ENCODE results near the gene ERICH6.
"Not testable (repeated sequence)": the region's sequence is repeated elsewhere in the genome, so short reads cannot be mapped to it uniquely, and the experiment has no call there.

The ERICH6 gene

GRCh38 chr3:150681057-150681456 is 22.7 kb downstream of the ERICH6 start:
- DNase-seq: peak in 1 of 2 donors; percentile 23

GRCh38 chr3:150680562-150680961 is 23.2 kb downstream of the ERICH6 start:
- DNase-seq: no peak

- no peak for DNase-seq
Observed at GRCh38 chr3:150675587-150675986, 28.1 kb downstream of the ERICH6 start.

GRCh38 chr3:150673966-150674365 is 29.8 kb downstream of the ERICH6 start:
- no peak for DNase-seq

GRCh38 chr3:150666167-150666566 is 37.6 kb downstream of the ERICH6 start:
- peak in 1 of 2 donors; percentile 9 for DNase-seq

- DNase-seq: no peak
Observed at GRCh38 chr3:150663461-150663860, 40.3 kb downstream of the ERICH6 start.

- DNase-seq: no peak
Observed at GRCh38 chr3:150662410-150663200, 41.1 kb downstream of the ERICH6 start.

GRCh38 chr3:150656316-150656715 is 47.4 kb downstream of the ERICH6 start:
- DNase-seq: no peak

GRCh38 chr3:150653110-150653561 is 50.6 kb downstream of the ERICH6 start:
- DNase-seq: no peak

GRCh38 chr3:150640256-150640655 is 63.5 kb downstream of the ERICH6 start:
- no peak for DNase-seq

GRCh38 chr3:150639262-150639661 is 64.5 kb downstream of the ERICH6 start:
- DNase-seq: no peak

GRCh38 chr3:150636258-150636657 is 67.5 kb downstream of the ERICH6 start:
- DNase-seq: no peak

GRCh38 chr3:150635526-150635925 is 68.2 kb downstream of the ERICH6 start:
- peak in 1 of 2 donors; percentile 64 for DNase-seq

- DNase-seq: no peak
Observed at GRCh38 chr3:150635076-150635475, 68.6 kb downstream of the ERICH6 start.

- no peak for DNase-seq
Observed at GRCh38 chr3:150631515-150632221, 72.1 kb downstream of the ERICH6 start.

- DNase-seq: no peak
Observed at GRCh38 chr3:150627557-150627956, 76.2 kb downstream of the ERICH6 start.

GRCh38 chr3:150626148-150626930 is 77.4 kb downstream of the ERICH6 start:
- no peak for DNase-seq

GRCh38 chr3:150623945-150624344 is 79.8 kb downstream of the ERICH6 start:
- no peak for DNase-seq

GRCh38 chr3:150622955-150623354 is 80.8 kb downstream of the ERICH6 start:
- not testable (repeated sequence) for DNase-seq

- DNase-seq: no peak
Observed at GRCh38 chr3:150620002-150620689, 83.6 kb downstream of the ERICH6 start.

GRCh38 chr3:150613709-150614480 is 89.8 kb downstream of the ERICH6 start:
- no peak for DNase-seq

GRCh38 chr3:150613034-150613433 is 90.7 kb downstream of the ERICH6 start:
- no peak for DNase-seq

Data from CD4-positive, alpha-beta T cell treated with Interleukin-4 for 1 hour (primary cell).